HPDE6-E6E7 (cell line): ENCODE data around the gene ATP2B2.

ENCODE experiments used
- DNase-seq: peaks from one replicate; pipeline ENCODE4 v3.0.0; 2011; ENCODE audit warnings: missing footprints; ENCODE audit errors: extremely low spot score

The ATP2B2 gene

DNA sequence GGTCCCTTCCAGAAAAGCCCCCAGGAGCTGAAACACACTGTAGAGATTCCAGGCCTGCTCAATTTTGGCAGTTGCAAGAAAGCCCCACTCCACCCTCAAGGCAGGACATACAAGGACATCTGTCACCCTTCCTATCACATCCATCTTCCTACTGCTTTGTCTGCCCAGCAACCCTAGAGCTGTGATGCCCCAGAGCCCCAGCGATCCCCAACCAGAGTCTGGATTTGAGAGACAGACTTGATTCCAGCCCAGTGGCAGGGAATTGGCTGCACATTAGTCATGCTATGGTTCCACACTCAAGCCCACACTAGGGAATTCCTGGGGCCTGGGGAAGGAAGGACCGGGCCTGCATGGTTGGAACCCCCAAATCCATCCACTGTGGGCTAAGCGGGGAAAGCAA, 56.8 kb downstream of the ATP2B2 start:
- no peak for DNase-seq

DNA sequence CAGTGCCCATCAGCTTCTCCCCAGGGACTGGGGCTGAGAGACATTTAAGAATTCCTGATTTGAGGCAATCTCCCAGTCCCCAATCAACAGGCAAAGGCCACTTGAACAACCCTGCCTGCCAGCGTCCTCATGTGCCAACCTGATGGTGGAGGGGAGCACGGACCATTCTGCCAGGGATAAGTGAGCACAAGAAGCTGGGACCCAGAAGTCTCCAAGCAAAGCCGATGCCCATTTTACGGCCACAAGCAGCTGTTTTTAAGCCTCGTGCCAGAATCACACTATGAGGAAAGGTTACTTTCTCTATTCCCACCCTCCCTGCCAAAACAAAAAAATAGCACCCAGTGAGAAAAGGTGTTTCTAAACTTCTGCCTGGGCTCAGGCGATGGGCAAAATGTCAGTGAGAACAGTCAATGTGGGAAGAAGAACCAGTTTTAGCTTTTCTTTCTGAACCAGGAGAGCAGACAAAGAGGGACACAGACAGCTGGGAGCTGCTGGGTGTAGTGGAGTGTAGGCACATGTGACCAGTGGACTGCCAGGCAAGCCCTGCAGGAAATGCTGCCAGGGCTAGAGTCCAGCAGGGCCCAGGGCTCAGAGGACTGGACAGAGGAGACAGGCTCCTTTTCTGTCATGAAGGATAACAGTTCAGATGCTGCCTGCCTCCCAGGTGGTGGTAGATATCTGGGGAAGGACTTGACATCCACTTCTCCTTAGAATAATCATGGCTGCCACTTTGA, 57.7 kb downstream of the ATP2B2 start:
- no peak for DNase-seq

DNA sequence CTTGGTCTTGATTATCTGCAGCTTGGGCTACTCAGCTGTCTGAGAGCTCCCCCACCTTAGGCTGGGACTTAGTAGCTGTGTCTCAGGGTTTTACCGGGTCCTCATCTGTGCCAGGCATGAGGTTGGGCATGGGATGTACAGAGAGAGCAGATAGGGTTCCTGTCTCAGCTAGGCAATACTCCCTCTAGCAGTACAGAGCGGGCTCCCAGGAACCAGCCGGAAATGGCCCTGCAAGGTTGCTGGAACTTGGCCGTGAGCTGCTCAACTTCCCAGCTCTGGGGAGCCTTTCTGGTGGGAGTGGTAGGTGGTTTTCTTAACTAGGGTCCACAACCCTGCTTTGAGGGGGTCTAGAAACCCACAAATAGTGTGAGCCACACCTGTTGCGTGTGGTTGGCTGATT, 58.3 kb downstream of the ATP2B2 start:
- no peak for DNase-seq

DNA sequence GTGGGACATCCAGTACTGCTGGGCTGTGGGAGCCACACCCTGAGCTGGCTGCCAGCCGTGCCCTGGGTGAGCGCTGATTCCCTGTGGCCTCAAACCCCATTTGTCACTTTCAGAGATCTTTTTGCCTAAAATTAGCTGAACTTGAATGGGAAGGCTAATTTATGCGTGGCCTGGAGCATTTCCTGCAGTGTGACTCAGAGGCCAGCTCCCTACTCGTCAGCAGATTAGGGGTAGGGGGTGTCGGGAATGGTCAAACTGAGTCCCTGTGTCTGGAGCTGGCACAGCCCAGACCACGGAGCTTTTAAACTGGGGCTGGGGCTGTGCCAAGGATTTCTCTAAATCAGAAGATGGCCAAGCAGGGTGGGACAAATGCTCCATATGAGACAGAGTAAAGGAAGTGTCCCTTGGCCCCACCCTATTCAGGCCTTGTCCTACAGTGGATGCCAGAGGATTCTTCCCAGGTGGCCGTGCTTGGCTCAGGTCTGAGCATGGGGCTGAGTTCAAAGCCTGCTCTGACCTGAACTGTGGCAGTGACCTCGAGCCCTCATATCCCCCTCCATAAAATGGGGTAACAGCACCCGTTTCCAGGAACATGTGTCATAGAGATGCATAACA, 59.7 kb downstream of the ATP2B2 start:
- DNase-seq, result no peak

- no peak for DNase-seq
These were observed 60.9 kb downstream of the ATP2B2 start for GRCh38 chr3:10444511-10444910.

GRCh38 chr3:10444110-10444429, 61.3 kb downstream of the ATP2B2 start:
- no peak for DNase-seq

DNA sequence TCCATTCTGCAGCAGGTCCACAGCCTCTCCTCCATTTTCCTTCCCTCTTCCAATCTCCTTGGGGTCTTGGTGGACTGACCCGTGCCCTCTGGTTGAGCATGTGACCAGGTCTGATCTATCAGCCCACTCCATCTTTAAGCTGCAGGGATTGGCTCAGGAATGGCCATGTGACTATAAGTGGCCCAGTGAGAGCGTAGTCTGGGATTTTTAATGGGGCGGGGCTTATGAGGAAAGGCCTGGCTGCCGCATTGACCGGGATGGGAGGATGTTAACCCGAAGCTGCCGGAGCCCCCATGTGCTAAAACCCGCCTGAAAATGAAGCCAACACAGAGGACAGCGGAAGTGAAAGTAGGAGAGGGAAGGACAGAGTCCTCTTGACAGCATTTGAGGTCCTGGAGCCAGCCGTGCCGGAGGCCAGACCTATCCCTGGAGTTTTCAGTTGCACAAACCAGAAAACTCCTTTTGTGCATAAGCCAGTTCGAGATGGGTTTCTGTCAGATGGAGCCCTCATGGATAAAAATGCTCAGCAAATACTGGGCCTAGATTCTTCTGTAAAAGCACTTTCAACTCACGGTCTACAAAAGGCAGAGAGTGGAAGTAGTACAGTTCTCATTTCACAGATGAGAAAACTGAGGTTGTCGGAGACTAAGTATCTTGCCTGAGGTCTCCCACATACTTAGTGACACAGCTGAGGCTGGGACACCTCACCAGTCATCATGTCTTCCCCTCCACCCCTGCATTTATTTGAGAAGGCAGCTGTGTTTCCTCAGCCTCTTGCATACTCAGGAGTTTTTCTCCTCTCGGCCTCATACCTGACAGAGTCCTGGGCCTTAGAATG, 61.9 kb downstream of the ATP2B2 start:
- DNase-seq, result no peak

GRCh38 chr3:10442151-10442795, 63.1 kb downstream of the ATP2B2 start:
- no peak for DNase-seq

DNA sequence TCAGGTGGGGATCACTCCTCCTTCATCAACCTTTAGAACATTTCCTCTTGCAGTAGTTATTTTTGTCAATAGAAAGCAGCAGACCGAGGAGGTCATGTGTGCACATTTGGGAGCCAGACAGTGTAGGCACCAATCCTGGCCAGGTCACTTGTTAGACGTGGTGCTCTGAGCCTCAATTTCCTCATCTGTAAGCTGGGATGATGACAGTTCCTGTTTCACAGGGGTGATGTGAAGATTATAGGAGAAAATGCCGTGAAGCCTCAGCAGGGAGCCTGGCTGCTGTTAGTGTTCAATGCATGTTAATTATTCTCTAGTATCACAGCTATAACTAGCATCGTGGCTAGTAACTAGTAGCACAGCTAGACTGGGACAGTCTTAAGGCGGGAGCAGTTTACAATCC, 64.7 kb downstream of the ATP2B2 start:
- no peak for DNase-seq

- no peak for DNase-seq
These were observed 66.3 kb downstream of the ATP2B2 start for GRCh38 chr3:10438902-10439610.

DNA sequence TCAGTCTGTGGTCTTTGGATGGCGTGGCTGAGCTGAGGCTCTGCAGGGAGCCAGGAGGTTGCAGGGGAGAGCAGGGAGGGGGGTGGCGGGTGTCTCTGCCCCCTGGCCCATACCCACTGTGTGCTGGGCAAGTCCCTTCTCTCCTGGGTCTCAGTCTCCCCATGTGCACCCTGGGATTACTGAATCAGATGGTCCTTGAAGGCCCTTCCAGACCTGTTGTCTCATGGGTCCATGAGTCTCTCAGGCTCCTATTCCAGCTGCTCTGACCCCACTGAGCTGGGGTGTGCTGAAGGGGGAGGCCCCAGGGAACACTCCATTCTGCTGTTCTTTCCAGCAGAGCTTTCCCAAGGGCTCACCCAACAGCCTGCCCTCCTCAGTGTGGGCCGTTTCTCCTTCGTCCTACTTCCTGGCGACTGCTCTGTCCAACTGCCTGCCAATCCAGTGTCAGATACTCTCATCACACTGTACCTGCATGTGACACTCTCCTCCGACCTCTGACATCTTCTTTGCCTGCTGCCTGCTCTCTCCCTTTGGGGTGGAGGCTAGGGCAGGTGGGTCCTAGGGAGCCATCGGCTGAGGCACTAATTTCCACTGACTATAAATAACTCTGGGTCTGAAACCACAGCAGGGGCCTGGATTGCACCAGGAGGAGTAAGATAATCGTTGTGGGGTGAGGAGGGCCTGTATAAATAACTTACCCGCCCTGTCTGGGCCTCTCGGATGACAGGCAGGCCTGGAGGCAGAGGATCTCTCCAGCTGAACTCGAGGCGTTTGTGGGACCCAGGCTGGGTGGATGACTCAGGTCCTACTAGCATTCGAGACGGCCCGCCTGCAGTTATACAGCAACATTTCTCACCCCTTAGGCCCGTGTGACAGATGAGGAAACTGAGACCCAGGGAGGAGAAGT, 67.1 kb downstream of the ATP2B2 start:
- DNase-seq, result no peak

- no peak for DNase-seq
These were observed 68.0 kb downstream of the ATP2B2 start for GRCh38 chr3:10437272-10437994.

- no peak for DNase-seq
These were observed 69.5 kb downstream of the ATP2B2 start for GRCh38 chr3:10435850-10436249.

- no peak for DNase-seq
These were observed 70.4 kb downstream of the ATP2B2 start for GRCh38 chr3:10434938-10435336.

GRCh38 chr3:10434144-10434937, 71.0 kb downstream of the ATP2B2 start:
- no peak for DNase-seq

GRCh38 chr3:10432931-10433330, 72.5 kb downstream of the ATP2B2 start:
- DNase-seq, result no peak

DNA sequence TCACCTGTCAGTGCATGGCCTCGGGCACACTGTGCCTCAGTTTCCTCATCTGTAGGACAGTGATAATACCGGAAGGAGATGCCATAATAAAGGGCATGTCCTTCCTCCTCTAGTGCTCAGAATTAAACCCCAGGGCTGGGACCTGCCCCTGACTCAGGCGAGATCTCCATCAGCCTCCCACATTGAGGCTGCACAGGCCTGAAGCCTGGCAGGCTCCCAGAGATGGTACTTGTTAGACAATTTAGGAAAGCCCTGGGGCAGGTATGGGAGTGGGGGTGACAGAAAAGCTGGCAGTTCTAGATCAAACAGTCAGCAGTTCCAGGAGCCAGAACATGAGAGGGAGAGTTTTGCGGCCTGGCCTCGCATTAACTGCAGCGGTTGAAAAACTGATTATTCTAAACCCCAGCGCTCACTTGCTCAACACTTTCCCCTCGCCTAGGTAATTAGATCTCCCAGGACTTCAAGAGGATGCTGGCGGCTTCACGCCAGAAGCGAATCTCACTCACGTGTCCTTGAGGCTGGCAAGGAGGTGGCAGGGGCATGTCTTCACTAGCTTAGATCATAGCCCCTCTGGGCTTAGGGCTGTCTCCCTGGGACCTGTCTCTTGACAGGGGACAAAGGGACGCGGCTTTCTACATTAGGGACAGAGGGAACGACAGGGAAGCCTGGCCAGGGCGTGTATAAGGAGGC, 73.1 kb downstream of the ATP2B2 start:
- DNase-seq, result no peak

- no peak for DNase-seq
These were observed 74.6 kb downstream of the ATP2B2 start for GRCh38 chr3:10430805-10431204.
